Mesangial cell (primary cell): ENCODE measurements around the gene ANKRD31. TPM values are rescaled to one million over a fixed set of nuclear protein-coding genes. Genes with fewer than 3 reads are reported as not detected.

ENCODE experiments used
- total RNA-seq: library from RNA; depleted of rRNA; stranded (reverse); fragments of >200 nt; gene quantifications from 2 replicates; pipeline ENCODE4 v1.2.3, GENCODE V29; 2015

ANKRD31 gene
- under 0.01 TPM in 1 of 2 replicates, not detected in the other for total RNA-seq

DNA sequence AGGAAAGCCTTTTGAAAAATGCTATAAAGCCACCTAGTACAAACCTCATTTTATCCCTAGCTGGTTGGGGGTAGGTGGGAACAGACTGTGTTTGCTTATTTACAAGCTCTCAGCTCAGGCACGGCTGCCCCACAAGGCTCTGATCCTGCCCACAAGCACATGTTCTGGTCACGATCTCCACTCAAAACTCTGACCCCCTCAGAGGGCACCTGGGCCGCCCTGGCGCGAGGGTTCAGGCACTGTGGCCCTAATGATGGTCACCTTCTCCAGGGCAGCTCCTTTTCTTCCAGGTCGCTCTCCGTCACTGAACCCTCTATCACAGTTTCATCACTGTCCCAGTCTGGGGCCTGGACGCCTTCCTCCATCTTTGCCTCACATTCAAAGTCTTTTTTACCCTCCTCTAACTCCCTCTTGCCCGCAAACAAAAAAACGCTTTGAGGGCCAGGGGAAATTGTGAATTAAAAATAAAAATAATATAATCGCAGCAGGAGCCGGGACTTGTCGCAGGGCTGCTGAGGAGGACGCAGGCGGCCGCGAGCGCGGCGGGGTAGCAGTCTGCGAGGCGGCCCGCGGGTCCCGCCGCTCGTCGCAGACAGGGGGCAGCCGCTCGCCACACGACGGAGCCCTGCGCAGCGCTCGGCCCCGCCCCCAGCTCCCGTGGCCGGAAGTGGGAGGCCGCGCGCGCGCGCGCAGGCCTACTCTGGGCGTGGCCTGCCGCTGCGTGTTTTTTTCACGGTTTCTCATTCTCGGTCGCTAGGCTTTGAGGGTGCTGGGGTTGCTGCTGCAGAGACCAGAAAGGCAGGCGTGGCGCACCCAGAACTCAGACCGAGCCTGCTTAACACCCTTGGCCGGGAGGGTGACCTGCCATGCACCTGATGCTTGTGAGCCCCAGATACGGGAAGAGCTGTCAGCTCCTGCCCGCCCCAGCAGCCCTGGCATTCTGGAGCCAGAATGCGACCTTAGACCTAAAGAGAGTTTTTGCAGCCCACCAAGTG, at the start of gene ANKRD31:
Gene ANKRD31, minus strand, starts transcription at position 557 of the 995 bp plus-strand sequence. Its CDS starts 192 bp downstream, at position 365.

GRCh38 chr5:75052192-75053053, 184.3 kb downstream of the ANKRD31 start, which contains the start of gene GCNT4:
Gene GCNT4, minus strand, starts transcription at chr5:75052558. Its CDS starts 22,521 bp downstream, at chr5:75030037.

Other genes with a start within 250 kb of the ANKRD31 start
- gene GCNT4, start 184.3 kb downstream of the ANKRD31 start, total RNA-seq, result 0.65 and 1.1 TPM in 2 replicates
- gene HMGCR, start 100.3 kb upstream of the ANKRD31 start, total RNA-seq, result 34.1 and 59.8 TPM in 2 replicates